HG02571 (cell line): ENCODE data around the gene CD83.

Experiments used
- ATAC-seq: cut with Tn5 transposase; IDR thresholded peaks from one replicate; pipeline ENCODE4 v1.9.1; 2021; ENCODE audit warnings: mild to moderate bottlenecking, moderate library complexity; ENCODE audit not compliant: unreplicated experiment

CD83 gene

DNA sequence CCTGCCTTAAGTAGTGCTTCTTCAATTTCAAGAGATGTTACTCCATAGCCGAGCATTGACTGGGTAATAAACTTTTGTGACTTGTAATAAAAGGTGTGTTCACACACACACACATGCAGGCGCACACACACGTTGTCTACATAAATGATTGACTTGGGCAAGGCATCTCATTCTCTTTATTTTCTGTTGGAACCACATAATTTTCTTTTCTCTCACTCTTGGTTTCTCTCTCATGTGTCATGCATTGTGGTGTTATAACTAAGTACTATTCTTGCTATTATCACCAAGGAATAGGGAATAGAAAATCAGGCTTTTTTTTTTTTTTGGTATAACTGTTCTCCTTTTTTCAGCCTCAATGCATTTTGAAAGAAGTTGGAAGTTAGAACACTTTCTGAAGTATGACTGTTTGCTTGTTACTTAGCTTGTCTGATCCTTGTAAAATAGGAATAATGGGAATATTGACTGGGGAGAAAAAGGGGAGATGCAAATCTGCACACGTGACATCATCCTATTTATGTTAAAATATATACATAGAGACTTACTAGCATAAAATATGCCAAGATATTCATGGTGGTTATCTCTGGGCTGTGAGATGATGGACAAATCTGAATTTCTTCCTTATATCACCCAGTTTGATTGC, 26.1 kb upstream of the CD83 start:
- no peak for ATAC-seq

GRCh38 chr6:14092316-14092715, 25.3 kb upstream of the CD83 start:
- ATAC-seq, result no peak

DNA sequence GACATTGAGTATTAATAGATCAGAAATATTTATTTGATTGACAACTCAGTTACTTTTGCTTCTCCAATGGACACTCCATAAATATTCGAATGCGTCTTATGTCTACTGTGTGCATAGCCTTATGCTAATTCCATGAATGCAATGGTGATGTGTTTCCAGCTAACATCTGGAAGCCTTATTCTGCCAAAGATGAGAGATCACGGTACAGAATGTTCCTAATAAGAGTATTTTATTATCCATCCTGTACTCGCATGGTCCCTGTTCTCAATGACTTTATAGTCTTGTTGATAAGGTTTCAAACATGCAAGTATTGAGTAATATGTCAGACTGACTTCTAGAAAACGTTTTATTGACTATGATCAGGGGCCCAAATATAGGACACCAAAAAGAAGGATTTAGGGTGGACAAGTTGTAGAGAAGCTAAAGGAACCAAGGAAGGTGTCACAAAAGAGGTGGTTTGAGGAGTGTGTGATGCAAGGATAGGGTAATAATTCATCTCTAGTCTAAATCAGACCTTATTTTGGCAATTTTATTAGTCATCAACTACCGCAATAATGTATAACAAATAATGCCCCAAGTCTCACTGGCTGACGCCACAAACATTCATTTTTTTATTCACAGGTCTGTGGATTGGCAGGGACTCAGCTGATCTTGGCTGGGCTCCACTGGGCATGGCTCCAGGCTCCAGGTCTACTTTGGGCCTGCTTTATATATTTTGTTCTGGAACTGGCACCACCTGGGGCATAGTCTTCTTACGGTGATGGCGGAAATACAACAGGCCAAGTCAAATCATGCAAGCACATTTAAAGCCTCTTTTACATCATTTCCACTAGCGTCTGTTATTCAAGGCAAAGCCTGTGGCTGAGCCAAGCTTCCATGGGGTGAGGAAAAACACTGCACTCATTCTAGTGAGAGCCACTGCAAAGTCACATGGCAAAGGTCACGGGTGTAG, 24.5 kb upstream of the CD83 start:
- ATAC-seq, result no peak

- ATAC-seq, result no peak
These were observed 22.9 kb upstream of the CD83 start for GRCh38 chr6:14094721-14095120.

GRCh38 chr6:14095437-14095836, 22.1 kb upstream of the CD83 start:
- ATAC-seq, result peak; percentile 41

DNA sequence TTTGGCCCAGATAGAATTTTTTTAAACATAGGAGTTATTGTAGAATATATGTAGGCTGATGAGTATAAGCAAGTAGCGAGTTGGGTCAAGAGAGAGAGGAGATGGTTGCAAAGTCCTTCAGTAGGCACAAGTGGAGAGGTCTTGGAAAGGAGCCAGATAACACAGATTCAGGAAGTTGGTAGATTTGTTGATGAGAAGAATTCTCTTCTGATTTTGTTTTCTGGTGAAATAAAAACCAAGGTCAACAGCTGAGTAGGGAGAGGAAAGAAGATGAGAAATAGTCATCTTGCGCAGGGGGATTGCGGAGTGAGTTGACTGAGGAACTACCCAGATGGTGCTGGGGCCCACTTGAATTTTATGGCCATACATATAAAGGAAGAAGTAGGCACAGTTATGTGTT, 17.4 kb upstream of the CD83 start:
- ATAC-seq, result no peak

- ATAC-seq, result no peak
These were observed 16.6 kb upstream of the CD83 start for GRCh38 chr6:14100966-14101365.

DNA sequence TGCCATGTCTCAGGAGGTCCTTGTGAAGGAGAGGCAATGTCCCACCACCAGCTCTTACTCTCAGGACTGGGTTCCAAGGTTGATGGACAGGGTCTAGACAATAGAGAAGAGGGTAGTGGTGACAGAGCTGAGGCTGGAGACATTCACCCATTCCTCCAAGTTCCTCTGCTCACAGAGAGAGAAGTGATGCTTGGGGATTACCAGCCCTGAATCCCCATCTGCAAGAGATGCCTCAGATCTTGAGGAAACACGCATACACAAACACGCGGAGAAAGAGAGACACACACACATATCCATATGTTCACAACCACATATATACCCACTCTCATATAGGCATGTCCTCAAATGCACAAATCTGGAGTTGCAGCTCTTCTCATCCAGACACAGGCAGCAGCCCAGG, 15.2 kb upstream of the CD83 start:
- ATAC-seq, result no peak

GRCh38 chr6:14105547-14105946, 12.0 kb upstream of the CD83 start:
- ATAC-seq, result no peak

DNA sequence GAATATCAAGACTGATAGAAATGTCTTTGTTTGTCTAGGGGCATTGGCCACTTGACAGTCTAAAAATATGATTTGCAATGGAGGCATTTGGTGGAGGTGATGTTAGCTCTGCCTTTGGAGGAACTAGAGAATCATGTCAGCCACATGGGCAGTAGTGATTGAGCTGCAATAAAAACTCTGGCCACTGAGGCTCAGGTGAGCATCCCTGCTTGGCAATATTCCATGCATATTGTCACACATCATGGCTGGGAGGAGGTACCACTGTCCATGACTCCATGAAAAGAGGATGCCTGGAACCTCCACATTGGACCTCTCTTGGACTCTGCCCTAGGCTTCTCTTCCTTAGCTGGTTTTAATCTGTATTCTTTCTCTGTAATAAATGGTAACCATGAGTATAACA, 10.6 kb upstream of the CD83 start:
- ATAC-seq, result no peak

DNA sequence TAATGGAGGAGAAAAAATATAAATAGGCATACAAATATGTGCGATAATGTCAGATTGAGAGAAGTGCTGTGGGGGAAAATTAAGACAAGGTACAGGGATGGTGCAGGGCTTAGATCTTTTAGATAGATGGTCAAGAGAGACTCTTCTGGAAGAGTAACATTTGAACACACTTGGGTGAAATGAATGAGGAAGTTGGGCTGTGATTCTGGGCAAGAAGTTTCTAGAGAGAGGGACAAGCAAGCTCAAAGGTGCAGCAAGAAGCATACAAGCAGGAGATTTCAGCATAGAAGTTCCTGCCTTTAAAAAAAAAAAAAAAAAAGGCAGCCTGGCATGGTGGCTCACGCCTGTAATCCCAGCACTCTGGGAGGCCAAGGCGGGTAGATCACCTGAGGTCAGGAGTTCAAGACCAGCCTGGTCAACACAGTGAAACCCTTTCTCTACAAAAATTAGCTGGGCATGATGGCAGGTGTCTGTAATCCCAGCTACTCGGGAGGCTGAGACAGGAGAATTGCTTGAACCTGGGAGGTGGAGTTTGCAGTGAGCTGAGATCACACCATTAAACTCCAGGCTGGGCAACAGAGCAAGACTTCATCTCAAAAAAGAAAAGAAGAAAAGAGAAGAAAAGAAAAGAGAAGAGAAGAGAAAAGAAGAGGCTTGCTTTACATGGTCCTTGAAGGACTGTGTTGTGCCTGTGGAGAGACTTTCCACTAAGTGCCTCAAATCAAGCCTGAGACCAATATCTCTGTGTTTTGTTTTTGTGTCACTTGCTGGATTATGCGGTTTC, 9.7 kb upstream of the CD83 start:
- no peak for ATAC-seq

- peak; percentile 58 for ATAC-seq
These were observed 8.8 kb upstream of the CD83 start for GRCh38 chr6:14108571-14109410.

DNA sequence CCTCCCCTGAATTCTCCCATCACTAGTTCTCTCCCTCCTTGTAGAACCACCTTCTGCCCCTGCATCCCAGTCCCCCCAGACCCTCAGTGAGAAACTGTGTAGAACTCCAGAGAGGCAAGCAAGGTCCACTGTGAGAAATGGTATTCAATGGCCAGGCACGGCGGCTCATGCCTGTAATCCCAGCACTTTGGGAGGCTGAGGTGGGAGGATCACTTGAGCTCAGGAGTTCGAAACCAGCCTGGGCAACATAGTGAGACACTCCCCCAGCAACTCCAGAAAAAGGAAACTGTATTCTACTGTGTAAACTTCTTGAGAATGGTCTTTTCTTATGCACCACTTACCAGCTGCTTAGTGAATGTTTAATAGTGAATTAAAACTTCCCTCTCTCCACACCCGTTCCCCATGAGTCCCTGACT, 8.2 kb upstream of the CD83 start:
- ATAC-seq, result peak; percentile 9

DNA sequence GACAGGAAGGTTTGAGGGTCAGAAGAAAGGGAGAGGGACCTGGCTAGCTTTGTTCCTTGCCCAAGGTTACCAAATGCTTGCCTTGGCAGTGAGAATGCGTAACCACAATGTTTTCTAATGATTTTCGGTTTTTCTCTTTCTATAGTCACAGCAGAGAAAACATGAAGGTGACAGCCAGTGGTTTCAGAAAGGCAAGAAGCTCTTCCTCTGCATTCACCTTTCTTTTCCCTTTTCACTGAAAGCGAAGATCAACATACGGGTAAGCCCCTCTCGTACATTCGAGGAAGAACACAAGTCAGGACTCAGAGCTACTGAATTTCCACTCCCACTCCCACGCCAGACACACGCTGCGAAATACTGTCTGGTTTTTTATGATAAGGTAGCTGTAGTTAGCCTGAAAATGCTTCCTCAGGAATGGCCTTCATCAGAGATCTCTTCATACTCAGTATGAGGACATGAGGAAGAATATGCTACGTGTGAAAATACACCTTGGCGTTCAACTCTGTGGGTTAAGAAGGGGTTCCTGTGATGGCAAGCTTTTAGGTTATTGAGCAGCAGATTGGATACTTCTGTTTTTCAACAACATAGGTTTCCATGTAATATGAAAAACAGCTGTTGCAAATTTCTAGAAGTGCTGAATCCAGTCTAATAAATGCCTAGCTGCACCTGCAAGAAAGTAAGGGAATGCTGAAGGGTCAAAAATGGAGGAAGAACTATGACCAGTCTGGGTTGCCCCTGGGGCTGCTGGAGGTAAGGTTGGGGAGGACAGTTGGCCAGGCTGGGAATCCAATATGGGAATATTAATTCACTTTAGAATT, 7.4 kb upstream of the CD83 start:
- peak; percentile 57 for ATAC-seq

DNA sequence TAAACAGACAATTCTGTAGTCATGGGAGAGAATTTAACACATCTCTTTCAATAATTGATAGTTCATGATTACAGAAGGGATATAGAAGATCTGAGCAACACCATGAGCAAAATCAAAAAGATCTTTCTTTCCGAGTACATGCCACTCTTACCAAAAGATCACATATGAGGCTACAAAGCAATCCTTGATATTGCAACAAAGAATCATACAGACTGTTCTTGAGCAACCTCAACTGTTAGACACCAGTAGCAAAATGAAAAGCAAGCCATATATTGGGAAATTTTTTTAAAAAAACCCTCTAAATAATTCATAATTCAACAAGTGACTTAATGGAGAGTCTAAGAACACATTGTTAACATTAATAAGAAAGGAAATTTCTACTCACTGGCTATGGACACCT, 3.6 kb upstream of the CD83 start:
- no peak for ATAC-seq

GRCh38 chr6:14118091-14118439, 493 bp downstream of the CD83 start:
- ATAC-seq, result no peak

DNA sequence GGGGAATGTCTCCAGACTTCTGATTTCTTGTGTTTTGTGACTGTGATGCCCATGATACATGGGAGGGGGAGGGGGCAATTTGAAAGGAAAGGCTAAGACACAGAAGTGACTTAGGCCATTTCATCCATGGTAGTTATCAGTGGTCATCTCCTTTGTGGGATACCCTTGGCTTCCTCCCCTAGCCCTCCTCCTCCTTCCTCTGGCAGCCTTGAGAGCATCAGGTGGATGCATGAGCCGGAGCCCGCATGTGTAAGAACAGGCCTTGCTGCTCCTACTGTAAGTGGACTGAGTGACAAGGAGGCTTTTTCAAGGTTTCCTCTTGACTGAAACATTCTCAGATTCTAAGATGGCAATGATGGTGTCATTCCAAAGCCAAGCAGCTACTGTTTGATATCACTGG, 874 bp downstream of the CD83 start:
- ATAC-seq, result no peak

GRCh38 chr6:14119784-14120183, 2.2 kb downstream of the CD83 start:
- no peak for ATAC-seq

DNA sequence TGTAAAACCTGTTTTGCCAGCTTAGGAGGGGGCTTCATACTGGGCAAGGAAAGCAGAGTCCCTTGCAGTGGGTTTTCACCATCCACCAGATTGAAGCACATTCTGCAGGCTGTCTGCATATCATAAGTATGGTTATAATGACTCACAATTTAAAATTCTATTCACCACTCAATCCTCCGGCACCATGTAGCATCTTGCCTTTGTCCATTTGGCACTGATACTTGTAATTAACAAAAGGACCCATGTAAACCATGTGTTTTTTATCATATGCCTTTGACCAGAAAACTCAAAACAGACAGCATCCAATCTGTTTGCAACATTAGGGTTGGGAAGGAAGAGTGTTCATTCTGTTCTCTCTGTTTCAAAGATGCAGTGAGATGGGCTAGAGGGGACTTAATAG, 3.0 kb downstream of the CD83 start:
- no peak for ATAC-seq

DNA sequence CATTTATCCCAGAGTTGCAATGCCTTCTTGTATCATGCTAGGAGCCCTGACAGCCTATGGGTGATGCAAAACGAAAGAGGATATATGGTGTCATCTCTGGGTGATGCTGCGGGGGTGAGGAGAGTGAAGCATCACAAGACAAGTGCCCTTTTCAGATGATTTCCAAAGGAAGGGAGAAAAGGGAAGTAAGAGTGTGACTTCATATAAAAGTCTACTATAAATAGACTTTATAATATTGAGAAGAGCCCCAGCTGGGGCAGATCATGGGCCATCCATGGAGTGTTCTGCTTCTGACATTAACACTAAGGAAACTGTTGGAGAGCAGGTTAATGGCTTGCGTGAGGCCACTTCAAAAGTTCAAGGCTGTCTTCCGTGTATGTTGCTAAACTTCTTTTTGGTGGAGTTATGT, 4.4 kb downstream of the CD83 start:
- ATAC-seq, result peak; percentile 65
